OCI-LY3 (cell line): ENCODE measurements around the gene NXPH4.

Source experiments
- CTCF ChIP-seq: fragments of 200-600, 300-600 bp; sonication (generic); IDR thresholded peaks from 2 replicates; pipeline ENCODE4 v1.5.1; 2014; ENCODE audit warnings: antibody characterized with exemption, low read length, low read depth
- EZH2phosphoT487 ChIP-seq: fragments of 200-600 bp; shearing (Covaris generic); IDR thresholded peaks from 2 replicates; pipeline ENCODE4 v1.6.1; 2018; ENCODE audit warnings: antibody characterized with exemption, mixed run types, low read depth

- TF ChIP-seq CTCF (no peak), EZH2phosphoT487 (no peak)
Measured at GRCh38 chr12:57185403-57185802, 31.2 kb upstream of the NXPH4 start.
